Measurements from ENCODE around the gene TF.

TF gene

GRCh38 chr3:133841196-133841595 lies 95.0 kb downstream of the TF start:
- H3K27me3 Mint-ChIP-seq, result no peaks in the 10 kb centered on the region

GRCh38 chr3:133842158-133842557 lies 96.0 kb downstream of the TF start:
- no peak for DNase-seq
- H3K4me3 Mint-ChIP-seq, result no peak overlapping the region
- H3K27me3 Mint-ChIP-seq, result no peaks in the 10 kb centered on the region
- H3K9me3 Mint-ChIP-seq, result no peaks in the 10 kb centered on the region
- H3K4me1 Mint-ChIP-seq, result no peaks in the 10 kb centered on the region
- ATAC-seq, result no peak
- H3K27ac Mint-ChIP-seq, result no peak overlapping the region

More at GRCh38 chr3:133841196-133841595, 95.0 kb downstream of the TF start:
- Mint-ChIP-seq H3K4me1 (no peaks in the 10 kb centered on the region), H3K27ac (no peak overlapping the region), H3K9me3 (no peaks in the 10 kb centered on the region), H3K4me3 (no peak overlapping the region)
- ATAC-seq, result no peak
- no peak for DNase-seq

- no peak overlapping the region for H3K4me3 Mint-ChIP-seq
- no peak for DNase-seq
- H3K9me3 Mint-ChIP-seq, result no peaks in the 10 kb centered on the region
- no peak overlapping the region for H3K27ac Mint-ChIP-seq
- H3K27me3 Mint-ChIP-seq, result no peaks in the 10 kb centered on the region
- ATAC-seq, result no peak
- no peaks in the 10 kb centered on the region for H3K4me1 Mint-ChIP-seq
These were observed 97.4 kb downstream of the TF start for GRCh38 chr3:133843634-133844033.

- Mint-ChIP-seq H3K9me3 (no peaks in the 10 kb centered on the region), H3K4me3 (no peak overlapping the region), H3K27ac (no peak overlapping the region), H3K27me3 (no peaks in the 10 kb centered on the region), H3K4me1 (no peaks in the 10 kb centered on the region)
- DNase-seq (no peak), ATAC-seq (no peak)
These were observed 98.9 kb downstream of the TF start for GRCh38 chr3:133845127-133845526.
